Peyer's patch (tissue), 4 donors: ENCODE measurements around the gene RAX2.

Experiments used
- CTCF ChIP-seq, 6 experiments: fragments of 450-650 bp in 4 of 6; fragments of 200-600 bp in 2 of 6; sonication (generic) in 1 of 6; IDR thresholded peaks; one replicate each; pipeline ENCODE4 v1.5.1; 2017 to 2019; ENCODE audit warnings: antibody characterized with exemption in 6 of 6, mild to moderate bottlenecking in 3 of 6, moderate library complexity in 1 of 6
- POLR2A ChIP-seq, 2 donors: fragments of 450-650 bp; IDR thresholded peaks; one replicate each; pipeline ENCODE4 v1.5.1; 2017; ENCODE audit warnings: antibody characterized with exemption in 2 of 2, mild to moderate bottlenecking in 2 of 2, moderate library complexity in 2 of 2

DNA sequence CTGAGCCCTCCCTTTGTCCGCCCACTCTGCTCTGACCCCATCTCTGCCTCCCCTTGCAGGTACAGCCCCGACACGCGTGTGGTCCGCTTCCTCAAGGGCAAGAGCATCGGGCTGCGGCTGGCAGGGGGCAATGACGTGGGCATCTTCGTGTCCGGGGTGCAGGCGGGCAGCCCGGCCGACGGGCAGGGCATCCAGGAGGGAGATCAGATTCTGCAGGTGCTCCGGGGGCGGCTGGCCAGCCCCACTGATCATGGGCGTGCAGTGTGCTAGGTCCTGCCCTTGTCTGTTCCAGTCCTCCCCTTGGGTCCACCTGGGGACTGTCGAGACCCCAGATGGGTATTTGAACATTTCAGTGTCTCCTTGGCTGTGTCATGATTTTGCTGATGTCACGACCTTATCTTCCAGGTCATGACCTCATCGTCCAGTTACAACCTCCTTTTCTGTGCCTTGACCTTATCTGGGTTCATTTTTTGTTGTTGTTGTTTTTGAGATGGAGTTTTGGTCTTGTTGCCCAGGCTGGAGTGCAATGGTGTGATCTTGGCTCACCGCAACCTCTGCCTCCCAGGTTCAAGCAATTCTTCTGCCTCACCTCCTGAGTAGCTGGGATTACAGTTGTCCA lies 35.8 kb downstream of the RAX2 start:
- TF ChIP-seq CTCF (IDR thresholded peaks at IDR 0.05) (no peak), POLR2A (IDR thresholded peaks at IDR 0.05) (no peak)
